NCI-H1436 (cell line): ENCODE data around the gene GTPBP2.
"Not testable (repeated sequence)": the region's sequence is repeated elsewhere in the genome, so short reads cannot be mapped to it uniquely, and the experiment has no call there.

Source experiments
- DNase-seq: peaks from one replicate; lab custom pipeline; 2025; lab: John Stamatoyannopoulos, UW

Gene GTPBP2

DNA sequence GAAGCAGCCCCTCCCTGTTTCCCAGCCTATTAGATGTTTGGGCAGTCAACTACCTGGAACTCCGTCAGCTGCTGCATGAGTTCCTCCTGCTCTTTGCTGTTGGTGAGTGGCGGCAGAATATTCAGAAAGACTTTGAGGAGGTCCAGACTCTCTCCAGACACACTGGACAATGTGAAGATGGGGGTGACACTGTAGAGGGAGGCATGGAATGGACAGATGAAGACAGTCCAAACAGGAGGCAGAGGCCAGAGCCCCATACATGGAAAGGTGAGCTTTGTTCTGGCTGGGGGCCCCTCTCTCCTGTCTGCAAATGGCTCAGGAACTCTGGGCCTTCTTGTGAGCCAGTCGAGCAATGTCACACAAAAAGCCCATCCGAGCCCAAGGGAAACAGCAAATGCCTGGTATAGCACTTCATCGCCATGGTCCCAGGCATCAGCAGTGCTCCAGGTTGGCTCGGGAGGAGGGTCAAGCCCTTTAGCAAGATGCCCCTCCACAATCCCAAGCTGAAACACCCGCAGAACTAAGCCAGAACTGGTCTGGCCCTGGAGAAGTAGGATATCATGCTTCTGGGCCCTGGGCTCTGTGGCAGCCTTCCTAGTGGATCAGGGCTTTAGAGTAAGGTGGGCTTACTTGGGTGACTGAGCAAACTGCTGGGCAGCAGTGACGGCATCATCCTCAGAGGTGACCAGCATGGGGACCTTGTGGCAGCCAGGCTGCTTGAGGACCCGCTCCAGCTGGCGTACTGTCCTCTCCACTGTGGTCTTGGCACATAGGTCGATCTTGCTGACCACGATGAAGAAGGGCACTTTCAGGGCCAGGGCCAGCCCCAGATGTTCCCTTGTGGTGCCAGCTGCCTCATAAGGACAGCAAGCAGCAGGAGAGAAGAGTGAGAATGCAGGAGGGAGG lies 4.9 kb downstream of the GTPBP2 start:
- no peak for DNase-seq

- DNase-seq = no peak
These were observed 6.5 kb downstream of the GTPBP2 start for GRCh38 chr6:43622541-43622940.

GRCh38 chr6:43621836-43622180 lies 7.3 kb downstream of the GTPBP2 start:
- DNase-seq = no peak

DNA sequence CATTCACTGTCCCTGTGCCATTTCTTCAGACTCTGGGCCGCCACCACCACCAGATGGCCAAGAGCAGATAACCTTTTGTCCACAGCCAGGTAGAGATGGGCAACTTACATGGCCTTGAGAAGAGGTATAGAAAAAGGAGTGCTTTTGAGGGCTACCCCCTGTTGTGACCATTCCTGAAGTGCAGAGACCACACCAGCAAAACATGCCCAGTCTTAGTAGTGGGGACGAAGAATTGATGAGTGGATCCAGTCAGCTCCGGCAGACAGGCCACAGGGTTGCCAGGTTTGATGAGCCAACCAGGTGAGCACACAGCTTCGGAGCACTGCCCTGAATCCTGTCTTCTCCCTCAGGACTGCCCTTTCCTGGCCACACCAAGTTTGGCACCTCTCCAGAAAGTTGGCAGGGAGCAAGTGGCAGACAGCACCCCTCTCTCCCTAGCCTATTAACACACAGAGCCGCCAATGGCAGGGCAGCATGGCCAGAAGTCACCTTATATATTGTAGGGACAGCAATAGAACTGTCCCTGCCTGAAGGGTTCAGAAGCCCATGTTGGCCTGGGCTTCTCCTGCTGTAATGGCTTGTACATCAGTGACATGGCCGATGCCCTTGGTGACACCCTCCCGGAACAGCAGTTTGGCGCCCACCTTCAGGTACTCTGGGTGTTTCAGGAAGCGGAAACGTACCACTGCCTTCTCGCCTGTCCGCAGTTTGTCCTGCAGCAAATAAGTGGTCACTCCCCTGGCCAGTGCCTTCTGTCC lies 7.8 kb downstream of the GTPBP2 start:
- no peak for DNase-seq

DNA sequence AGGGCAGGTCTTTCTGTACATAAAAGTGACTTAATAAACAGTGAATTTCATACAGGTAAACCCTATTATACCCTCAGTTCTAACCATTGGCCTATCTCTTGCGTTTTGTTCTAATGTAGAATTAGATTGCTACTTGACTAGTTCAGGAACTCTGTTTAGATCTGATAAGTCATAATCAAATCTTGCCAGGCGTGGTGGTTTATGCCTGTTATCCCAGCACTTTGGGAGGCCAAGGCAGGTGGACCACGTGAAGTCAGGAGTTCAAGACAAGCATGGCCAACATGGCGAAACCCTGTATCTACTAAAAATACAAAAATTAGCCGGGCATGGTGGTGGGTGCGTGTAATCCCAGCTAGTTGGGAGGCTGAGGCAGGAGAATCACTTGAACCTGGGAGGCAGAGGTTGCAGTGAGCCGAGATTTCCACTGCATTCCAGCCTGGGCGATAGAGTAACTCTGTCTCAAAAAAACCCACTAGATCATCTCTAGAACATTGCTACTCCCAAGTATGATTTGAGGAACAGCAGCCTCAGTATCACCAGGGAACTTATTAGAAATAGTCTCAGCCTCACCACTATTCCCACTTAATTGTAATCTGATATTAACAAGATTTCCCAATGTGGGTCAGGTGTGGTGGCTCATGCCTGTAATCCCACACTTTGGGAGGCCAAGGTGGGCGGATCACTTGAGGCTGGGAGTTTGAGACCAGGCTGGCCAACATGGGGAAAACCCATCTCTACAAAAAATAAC lies 12.2 kb downstream of the GTPBP2 start:
- DNase-seq = no peak

GRCh38 chr6:43614396-43614730 lies 14.7 kb downstream of the GTPBP2 start:
- no peak for DNase-seq

DNA sequence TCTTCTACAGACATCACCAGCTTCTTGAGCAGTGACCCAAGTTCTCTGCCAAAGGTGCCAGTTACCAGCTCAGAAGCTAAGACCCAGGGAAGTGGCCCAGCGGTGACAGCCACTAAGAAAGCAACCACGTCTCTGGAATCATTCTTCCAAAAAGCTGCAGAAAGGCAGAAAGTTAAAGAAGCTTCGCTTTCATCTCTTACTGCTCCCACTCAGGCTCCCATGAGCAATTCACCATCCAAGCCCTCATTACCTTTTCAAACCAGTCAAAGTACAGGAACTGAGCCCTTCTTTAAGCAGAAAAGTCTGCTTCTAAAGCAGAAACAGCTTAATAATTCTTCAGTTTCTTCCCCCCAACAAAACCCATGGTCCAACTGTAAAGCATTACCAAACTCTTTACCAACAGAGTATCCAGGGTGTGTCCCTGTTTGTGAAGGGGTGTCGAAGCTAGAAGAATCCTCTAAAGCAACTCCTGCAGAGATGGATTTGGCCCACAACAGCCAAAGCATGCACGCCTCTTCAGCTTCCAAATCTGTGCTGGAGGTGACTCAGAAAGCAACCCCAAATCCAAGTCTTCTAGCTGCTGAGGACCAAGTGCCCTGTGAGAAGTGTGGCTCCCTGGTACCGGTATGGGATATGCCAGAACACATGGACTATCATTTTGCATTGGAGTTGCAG lies 15.2 kb downstream of the GTPBP2 start:
- no peak for DNase-seq

GRCh38 chr6:43610431-43610830 lies 18.6 kb downstream of the GTPBP2 start:
- DNase-seq = no peak

DNA sequence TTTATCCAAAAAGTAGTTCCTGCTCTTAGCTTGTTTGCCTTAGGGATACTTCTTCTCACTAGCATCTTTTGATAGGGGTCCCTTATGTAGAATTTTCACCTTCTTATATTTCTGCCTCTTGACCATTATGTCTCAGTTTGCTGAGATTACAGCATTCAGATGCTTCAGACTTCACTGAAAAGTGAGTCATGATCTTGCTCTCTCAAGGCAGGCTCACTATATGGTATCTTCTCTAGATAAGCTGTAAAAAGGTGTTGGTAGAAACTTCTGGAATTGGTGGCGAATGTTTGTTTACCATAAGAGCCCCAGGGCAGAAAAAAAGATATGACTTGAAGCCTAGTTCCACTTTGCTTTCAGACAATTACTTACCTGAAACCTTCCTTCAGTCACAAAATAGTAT lies 19.7 kb downstream of the GTPBP2 start:
- no peak for DNase-seq

- DNase-seq = no peak
These were observed 20.3 kb downstream of the GTPBP2 start for GRCh38 chr6:43608807-43609206.

DNA sequence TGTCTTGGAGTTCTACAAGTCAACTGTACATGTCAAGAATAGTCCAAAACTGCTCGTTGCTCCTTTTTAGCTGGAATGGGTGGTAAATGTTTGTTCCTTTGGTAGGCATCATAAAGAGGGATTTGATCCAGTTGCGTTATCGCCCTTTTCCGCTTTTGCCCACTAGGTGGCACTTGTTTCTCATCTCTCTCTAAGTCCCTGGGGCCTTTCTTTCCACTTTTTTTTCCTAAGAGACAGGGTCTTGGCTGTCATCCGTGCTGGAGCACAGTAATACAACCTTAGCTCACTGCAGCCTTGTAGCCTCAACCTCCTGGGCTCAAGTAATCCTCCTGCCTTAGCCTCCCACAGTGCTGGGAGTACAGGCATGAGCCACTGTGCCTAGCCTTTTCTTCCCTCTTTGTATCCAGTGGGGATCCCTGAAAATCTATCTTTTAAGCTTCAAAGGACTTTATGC lies 20.7 kb downstream of the GTPBP2 start:
- peak; percentile 74 for DNase-seq

- no peak for DNase-seq
These were observed 23.0 kb downstream of the GTPBP2 start for GRCh38 chr6:43606019-43606418.

DNA sequence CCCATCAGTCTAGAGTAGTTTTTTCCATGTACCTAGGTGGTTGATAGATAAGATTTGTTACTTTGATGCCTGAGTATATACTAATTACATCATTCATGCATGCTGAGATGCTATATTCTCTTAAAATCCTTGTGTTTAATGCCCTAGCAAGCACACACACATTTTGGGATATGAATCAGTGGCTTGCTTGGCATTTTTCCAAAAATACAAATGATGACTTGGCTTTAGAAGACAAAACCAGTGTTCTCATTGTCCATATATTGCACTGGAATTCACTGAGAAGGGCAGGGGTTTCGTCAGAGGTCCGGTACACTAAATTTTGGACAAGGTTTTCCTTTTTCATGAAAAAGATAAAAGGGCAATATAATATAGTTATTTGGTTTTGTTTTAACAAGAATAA lies 24.9 kb downstream of the GTPBP2 start:
- DNase-seq = no peak

DNA sequence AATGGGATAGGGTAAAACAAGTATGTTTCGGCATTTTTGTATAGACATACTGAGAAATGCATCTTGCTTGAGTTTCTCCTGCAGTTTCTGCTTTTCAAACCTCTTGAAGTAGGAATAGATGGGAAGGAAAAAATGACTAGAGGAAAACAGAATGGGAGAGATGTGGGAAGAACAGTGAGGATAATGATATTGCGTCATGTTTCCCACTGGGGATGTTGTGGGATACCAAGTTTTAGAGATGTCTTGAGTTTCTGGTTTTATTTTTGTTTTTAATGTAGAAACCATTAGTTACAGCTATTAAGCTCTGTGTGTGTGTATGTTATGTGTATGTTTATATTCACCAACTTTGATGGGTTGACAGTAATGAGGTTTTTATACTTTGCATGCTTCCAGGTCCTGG lies 28.5 kb downstream of the GTPBP2 start:
- DNase-seq = no peak

GRCh38 chr6:43593938-43594337 lies 35.1 kb downstream of the GTPBP2 start:
- DNase-seq = no peak

- DNase-seq = not testable (repeated sequence)
These were observed 39.5 kb downstream of the GTPBP2 start for GRCh38 chr6:43589564-43589963.

DNA sequence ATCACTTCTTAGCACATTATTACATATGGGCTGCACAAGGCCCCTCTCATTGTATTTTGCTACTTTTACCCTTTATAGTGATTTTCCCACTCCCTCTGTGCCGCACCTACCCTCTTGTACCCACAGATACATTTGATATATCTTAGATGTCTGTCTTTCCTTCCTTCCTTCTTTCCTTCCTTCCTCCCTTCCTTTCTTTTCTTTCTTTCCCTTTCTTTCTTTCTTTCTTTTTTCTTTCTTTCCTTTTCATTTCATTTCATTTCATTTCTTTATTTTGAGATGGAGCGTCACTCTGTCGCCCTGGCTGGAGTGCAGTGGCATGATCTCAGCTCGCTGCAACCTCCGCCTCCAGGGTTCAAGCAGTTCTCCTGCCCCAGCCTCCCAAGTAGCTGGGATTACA lies 40.9 kb downstream of the GTPBP2 start:
- DNase-seq = no peak

DNA sequence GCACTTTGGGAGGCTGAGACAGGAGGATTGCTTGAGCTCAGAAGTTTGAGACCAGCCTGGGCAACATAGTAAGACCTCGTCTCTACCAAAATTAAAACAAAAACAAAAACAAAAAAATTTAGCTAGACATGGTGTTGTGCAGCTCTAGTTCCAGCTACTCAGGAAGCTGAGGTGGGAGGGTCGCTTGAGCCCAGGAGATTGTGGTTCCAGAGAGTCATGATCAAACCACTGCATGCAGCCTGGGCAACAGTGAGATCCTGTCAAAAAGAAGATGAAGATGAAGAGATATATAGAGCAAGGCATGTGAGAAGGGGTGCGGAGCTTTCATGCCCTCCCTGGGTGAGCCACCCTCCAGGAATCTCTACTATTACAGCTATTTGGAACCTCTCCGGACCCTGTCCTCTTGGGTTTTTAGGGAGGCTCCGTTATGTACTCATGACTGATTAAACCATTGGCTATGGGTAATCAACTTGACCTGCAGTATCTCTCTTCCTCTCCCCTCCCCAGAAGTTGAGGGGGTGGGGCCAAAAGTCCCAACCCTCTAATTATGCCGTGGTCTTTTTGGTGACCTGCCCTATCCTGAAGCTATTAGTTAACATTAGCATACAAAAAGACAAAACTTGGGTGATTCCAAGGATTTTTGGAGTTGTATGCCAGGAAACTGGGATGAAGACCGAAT lies 44.0 kb downstream of the GTPBP2 start:
- DNase-seq = no peak

DNA sequence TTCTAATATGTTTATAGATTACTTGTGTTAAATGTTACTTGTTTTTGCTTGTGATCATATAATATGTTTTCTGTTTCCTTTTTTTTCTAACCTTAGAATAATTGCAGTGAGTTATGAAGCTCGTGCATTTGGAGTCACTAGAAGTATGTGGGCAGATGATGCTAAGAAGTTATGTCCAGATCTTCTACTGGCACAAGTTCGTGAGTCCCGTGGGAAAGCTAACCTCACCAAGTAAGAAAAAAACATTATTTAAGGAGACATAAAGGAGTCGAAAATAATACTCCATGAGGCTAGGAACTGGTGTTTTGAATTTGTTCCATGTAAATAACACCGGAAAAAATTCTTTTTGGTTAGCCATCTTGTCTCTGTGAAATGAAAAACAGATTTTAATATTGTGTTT lies 46.2 kb downstream of the GTPBP2 start:
- no peak for DNase-seq

DNA sequence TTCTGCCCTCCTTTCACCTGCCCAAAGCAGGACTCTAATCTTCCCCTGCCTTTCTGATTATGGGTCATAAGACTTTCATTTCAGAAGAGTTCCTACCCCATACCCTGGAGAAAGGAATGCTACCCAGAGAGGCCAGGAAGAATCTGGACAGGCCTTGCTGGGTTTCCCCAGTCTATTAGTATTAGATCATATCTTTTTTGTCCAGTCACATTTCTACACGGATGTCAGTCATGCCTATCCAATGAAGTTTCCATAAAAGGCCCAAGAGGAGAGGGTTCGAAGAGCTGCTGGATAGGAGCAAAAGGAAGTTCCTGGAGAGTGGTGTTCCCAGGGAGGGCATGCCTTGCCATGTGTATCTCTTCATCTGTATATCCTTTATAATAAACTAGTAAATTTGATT lies 49.9 kb downstream of the GTPBP2 start:
- DNase-seq = no peak

DNA sequence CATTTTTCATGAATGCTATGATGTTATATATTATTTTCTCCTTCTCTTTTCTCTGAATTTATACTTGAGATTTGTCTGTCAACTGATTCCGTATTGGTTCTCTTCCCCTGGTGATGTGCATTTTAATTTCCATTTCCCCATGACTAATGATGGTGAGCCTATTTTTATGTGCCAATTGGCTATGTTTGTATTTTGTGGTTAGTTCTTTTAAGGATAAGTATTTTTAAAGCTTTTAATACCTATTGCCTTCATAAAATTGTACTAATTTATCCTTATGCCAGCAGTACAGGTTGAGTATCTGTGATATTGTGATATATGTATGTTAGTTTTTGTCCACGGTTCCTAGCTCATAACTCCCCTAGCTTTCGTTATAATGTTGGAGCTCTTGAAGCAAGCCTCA lies 50.3 kb downstream of the GTPBP2 start:
- no peak for DNase-seq
